Measurements from ENCODE around the gene PACRG.

PACRG gene

DNA sequence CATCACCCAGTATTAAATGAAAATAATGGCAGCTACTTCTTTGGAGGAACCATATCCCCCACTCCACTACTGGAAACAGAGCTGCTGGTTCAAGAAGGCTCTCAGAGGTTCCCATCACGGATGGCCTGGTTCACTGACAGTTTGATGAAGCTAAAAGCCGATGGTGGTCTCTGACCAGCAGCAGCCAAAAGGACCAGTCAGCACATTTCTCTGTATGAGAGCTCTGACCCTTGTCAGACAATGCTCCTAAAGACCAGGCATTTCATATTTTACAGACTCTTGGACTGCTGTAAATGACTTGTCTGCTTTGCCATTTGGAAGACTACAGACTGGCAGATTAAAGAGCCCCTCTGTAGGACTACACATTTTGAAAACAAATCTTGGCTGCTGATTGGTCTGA, 16.8 kb upstream of the PACRG start:
- DNase-seq = no peak

DNA sequence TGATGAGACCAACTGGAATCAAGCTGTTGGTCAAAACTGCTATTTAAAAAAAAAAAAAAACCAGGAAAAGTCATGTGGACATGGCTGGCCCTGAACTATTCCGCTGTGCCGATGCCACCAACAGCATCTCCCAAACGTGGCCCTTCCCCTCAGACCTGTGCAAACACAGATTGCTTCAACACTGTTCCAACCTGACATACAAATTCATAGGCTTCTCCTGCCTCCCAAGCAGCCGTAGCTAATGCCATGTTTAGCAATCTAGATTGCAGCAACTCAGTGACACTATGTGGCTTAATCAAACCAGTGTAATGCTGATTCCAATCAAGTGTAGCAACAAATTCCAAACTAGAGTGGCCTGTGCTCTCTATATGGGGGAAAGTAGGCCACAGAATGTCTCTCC, 16.4 kb upstream of the PACRG start:
- DNase-seq = no peak

DNA sequence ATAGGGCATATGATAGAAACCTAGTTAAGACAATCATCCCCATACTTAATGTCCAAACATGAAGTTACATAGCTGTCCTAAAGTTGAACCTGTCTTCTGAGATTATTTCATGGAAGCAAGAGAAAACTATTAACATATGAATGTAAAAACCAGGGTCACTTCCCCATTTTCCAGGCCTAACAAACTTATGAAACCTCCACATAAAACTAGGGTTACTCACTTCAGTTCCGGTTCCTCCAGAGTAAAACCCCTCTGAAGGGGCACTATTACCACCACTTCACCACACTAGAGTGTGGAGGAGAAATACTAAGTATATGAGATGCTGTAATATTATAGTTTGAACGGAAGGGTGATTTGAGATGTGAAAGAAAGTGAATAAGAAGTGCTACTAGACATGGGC, 15.1 kb upstream of the PACRG start:
- DNase-seq = peak; percentile 19 to 67 (median 50)

DNA sequence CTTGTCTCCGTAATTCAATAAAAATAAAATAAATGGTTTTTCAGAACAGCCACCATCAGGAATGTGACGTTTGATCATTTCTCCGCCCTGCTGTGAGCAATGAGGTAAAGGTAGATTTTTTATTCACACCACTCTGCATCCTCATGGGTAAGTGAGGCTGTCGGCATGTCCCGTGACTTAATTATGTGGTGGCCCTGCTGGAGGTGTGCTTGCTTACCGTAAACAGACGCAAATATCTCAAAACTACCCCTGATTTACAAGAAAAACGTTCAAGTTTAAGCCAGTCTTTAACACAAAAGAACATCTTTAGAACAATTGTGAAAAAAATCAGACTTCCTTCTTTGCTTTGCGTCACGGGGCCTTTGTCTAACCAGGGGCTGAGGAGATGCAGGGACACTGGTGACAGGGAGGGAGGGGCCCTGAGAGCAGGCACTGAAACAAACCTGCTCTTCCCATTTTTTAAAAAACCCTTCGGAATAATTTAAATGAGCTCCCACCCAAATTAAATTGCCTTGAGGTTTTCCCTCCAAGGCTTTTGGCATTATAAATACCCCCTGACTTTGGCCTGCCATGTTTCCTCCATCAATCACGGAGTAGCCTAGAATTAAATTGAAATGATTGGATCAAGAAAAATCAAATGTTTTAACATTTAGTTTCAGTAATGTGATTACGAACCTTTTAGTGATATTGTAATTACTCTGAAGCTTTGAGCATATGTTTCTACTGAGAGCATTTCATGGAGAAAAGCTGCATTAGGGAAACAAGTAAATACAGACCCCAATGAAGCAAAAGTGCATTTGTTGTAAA, 13.6 kb upstream of the PACRG start:
- DNase-seq = peak in 2 of 4 experiments; percentile 9 to 12

DNA sequence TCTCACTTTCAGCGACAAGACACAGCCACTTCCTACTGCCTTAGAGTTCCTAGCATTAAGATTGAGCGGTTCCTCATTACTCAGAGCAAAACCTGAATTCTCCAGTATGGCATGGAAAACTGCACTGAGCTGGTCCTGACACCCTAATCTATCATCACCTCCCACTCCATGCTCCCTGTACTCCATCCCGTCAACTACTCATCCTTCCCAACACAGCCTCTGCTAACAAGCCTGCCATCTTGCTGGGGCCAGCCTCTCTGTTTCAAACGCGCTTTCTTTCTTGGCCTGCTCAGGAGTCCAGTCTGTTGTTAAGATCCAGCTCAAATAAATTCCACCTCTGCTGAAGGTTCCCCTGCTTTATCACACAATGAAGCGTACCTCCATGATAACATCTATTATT, 12.2 kb upstream of the PACRG start:
- DNase-seq = no peak

DNA sequence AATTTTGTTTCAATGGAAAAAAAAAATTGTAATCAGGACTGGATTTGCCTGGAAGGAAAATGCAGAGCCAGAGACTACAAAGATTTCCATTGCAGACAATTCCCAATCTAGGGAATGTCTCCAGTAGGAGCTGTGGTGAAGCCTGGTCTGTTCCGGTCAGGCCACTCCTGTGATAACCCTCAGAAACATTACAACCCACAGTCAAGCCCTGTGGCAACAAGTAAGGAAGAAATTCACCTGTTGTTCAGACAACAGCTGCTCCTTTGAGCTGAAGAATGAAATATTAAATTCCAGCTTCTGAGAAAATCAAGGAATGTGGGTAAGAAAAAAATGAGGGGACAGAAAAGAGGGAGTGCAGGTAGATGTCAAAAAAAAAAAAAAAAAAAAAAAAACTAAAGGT, 8.2 kb upstream of the PACRG start:
- no peak for DNase-seq

DNA sequence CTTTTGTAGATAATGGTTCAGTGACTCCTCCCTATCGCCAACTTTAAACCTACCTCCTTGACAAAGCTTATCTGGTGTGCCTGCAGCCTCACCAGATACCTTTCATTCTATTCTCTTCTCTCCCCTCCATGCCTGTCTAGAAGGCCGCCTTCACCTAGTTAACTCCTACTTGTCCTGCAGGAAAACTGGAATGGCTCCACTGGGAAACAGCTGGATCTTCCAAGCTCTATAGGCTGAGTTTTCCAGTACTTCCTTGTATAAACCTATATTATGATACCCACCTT, 6.4 kb upstream of the PACRG start:
- DNase-seq = no peak

DNA sequence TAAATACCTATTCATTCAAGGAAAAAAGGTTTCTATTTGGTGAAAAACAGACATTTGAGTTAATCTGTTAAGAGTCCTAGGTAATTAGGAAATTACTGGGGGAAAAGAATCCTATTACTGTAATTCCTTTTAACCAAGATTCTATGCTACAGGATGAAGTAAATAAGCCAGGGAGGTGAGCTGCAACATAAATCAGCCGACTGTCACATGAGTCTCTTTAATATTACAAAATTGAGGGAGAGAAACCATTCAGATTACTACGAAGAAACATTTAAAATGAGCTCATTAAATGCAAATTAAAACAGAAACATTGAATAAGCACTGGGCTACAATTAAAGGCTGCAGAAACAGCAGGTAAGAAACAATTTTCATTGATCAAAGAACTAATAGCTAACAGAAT, 5.5 kb upstream of the PACRG start:
- no peak for DNase-seq

DNA sequence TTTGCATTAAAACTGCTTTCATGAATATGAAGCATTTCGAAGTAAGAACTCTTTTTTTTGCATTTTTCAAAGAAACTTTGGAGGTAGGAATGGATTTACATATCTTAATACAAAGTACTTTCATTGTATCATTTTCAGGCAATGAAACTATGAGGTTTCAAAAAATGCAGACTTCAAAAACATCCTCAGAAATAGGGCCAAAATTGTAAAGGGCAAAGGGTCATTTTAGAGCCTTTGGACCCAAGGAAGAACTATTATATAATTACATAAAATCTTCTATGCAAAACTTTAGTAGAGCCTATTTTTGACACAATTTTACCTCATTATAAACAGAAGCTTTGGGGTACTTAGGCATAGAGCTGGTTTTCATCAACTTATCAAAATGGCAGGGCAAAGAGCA, 5.1 kb upstream of the PACRG start:
- DNase-seq = no peak

DNA sequence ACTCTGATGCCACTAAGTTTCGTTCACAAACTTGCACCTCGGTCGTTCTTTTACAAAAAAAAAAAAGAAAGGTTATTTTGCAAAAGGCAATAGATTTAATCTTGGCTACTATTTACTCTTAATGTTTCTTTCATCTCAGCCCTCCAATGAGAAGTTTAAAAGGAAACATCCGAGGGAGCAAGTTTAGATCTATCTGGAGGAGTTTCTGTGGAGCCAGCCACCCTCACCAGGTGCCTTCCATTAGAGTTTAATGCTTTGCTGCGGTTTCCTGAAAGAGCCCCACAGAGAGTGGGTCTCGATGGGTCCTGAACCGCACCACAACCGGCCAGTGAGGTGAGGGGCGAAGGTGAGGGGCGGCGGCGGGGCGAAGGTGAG, 840 bp upstream of the PACRG start:
- DNase-seq = peak in 2 of 4 experiments; percentile 2 to 17

DNA sequence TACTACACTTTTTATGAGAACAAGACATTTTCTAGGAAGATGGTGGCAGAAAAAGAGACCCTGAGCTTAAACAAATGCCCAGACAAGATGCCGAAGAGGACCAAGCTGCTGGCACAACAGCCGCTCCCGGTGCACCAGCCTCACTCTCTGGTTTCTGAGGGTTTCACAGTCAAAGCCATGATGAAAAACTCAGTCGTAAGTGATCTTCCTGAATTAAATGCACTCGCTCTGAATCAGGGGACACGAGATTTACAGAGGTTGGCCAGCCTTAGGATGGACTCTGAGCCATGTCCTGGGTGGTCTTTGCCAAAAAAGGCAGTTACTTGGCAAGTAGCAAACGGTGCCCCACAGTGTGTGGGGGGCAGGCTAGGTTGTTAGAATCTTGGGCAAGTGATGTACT, 423 bp downstream of the PACRG start:
- no peak for DNase-seq

DNA sequence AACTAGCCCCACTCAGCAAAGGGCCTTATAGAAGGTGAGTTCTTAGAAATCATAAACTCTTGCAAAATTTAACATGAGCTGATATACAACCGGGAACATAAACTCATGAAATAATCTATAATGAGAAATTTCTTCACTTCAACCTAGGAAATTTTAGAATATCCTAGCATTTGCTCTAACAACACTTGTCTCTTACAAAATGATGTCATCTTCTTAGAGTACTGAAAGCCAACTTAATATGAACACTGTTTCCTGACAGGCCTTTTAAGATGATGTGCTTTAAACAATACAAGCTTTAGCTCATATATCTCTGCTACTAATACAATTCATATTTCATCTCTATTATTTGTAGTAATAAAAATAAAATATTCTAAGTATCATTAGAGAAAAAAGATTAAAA, 932 bp downstream of the PACRG start:
- no peak for DNase-seq

DNA sequence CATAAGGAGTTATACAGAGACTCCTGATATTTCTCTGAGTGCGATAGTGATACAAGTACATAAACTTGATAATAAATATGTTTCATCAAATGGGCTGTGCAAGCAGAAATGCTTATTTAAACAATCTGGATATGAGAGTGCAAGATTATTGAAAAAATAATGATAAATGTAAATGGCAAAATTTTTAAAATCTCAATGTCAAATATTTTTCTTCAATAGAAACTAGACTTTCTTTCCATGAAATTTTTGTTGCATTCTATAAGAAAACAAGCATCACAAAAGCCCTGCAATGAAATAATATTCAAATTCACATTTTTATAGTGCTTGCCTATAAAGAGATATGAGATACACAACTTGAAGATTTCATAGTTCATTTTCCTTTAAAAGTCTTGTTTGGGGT, 2.7 kb downstream of the PACRG start:
- no peak for DNase-seq

DNA sequence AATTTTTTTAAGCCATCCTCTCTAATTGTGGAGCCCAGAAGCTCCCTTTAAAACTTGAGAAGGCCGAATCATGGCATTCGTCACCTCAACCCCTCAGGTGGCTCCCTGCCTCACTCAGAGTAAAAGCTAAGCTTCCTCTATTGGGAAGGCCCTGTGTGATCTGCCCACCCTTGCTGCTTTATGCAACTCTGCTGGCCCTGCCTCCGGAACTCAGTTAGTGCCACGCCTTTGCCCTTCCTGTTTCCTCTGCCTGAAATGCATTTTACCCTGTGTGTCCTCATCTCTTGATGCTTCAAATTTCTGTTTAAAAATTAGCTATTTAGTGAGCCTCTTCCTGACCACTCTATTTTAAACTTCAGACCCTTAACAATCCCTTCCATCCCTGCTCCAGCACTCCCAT, 5.7 kb downstream of the PACRG start:
- peak; percentile 4 to 38 (median 30) for DNase-seq

DNA sequence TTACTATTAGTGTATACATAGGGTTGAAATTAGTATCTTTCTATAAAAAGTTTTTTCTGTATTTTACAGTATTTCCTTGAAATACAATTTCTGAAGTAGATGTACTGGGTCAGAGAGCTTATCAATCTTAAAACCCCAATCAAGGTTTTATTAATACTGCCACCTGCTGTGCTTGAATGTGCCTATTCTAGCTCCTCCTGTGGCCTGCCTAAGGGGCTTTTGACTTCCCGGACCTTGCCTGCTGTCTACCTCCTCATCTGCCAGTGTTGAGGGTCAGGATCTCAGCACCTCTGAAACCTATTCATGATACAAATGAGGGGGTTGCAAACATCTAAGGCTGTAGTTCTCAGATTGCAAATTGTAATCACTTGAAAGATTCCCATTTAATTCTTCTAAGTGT, 9.2 kb downstream of the PACRG start:
- DNase-seq = peak in 2 of 4 experiments; percentile 15 to 18

DNA sequence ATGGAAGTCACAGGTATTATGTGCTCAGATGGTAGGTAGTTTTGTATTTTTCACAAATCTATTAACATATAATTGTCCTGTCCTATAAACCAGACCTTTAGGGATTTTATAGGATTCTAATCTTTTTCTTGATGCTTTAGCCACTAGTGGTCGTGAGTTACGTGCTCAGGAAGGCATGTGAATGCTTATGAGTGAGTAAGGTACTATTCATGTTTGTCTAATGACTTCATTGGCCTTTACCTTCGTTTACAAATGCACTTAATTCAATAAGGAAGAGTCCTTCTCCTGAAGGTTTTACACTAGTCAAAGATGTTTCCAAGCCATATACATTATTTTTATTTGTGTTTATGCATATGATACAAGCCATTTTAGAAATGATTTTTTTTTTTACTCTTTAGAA, 23.0 kb downstream of the PACRG start:
- no peak for DNase-seq

DNA sequence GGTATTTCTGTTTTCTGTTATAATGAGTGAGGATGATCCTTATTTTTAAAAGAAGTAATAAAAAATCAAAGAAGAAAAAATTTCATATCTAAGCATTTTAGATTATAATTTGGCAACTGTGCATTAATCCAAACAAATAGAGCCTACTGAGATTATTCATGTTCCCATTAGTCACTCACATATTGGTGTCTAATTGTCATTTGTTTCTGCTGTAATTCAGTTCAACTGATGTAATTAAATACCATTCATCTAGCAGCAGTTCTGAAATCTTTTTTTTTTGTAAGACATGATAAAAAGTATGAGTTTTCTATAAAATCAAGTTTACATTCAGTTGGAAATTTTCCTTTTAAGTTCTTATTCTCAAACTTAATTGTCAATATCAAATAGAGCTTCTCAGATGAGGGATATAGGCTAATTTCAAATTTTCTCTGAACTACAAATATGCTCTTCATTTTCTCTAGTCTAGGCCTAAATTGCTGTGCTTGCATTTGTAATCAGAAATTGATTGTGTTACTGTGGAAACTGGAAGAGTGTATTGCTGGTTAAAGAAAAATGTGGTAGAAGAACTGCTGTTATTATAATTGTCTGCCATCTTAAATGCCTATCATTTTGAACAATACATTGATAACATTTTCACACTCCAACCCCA, 23.6 kb downstream of the PACRG start:
- no peak for DNase-seq

DNA sequence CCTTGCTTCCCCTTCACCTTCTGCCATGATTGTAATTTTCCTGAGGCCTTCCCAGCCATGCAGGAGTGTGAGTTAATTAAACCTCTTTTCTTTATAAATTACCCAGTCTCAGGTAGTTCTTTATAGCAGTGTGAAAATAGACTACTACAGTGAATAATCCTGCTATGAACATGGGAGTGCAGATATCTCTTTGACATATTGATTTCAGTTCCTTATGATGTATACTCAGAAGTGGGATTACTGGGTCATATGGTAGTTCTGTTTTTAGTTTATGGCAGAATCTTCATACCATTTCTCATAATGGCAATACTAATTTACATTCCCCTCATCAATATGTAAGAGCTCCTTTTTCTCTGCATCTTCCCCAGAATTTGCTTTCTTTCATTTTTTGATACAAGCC, 26.0 kb downstream of the PACRG start:
- no peak for DNase-seq

DNA sequence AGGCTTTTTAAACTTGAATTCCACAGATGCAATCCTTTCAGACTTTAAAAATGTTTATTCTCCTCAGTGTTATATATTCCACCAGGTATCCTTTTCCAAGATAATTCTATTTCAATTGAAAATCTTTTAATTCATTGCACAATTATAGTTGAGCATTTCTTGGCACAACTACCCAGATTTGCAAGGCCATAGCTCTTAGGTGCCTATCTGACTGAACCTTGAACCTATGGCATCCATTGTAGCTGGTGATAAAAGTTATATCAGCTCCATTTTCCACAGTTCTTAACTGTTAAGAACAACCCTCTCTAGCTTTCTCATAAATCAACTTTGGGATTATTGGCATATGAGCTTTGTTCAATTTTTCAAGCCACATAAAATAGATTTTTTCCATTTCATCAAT, 42.4 kb downstream of the PACRG start:
- DNase-seq = no peak

DNA sequence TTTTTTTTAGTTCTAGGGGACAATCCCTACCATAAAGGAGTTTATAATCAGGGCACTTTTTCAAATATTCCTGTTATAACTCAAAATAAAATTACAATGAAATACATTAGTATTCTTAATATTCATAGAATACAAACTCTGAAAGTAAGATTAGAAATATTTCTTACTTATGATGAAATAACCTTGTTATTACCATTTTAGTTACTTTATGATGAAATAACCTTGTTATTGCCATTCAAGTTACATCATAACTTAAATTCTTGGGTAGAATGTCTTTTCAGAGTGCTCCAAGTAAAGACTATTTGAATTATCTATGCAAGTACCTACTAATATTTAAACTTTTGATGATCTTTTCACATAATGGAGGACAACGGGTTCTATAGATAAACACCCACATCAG, 43.2 kb downstream of the PACRG start:
- no peak for DNase-seq

DNA sequence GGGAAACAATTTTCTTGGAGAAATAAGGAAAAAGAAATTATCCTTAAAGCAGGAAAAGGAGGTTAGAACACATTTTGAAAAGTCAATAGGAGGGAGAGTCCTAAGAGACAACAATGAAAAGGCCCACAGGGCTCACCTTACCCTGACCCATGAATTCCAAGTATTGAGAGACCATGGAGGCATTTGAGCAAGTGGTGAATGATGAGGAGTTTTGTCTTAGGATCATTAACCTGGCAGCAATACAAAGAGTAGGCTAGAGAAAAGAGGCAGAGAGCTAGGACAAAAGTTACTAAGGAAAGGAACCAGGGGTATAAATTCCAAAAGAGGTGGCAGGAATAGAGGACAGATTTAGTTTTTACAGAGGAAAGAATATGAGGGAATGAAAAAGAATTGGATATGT, 44.7 kb downstream of the PACRG start:
- no peak for DNase-seq

DNA sequence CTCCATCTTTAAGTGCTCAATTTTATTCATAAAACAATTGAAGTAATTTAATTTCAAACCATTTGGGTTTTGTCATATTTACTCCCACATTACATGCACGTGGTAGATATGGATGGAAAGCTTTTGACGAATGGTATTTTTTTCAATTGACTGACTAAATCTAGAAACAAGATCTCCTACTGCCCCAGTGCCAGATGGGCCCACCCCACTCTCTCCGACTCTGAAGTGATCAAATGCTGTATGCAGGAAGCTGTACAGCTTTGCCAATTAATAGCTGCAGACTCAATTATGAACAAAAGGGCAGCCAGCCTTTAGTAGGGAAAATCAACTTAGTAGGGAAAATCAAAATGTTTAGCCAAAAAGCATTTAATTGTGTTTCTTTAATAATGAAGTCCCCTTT, 46.2 kb downstream of the PACRG start:
- DNase-seq = no peak

DNA sequence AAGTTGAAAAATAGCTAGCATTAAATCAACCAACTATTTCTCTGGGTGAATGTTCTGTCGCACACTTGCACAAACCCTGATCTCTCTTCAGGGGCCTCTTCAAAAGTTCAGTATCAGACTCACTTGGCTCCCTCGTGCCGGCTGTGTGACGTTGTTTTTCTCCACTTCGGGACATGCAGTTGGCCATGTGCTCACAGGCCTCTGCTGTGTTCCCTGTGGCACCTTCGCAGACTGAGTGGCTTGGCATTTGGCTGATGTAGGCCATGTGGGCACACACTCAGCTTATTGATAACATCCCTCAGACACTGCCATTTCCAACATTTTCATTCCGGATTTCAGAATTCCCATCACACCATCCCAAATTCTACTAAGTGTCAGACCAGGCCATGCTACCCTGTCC, 49.3 kb downstream of the PACRG start:
- no peak for DNase-seq

DNA sequence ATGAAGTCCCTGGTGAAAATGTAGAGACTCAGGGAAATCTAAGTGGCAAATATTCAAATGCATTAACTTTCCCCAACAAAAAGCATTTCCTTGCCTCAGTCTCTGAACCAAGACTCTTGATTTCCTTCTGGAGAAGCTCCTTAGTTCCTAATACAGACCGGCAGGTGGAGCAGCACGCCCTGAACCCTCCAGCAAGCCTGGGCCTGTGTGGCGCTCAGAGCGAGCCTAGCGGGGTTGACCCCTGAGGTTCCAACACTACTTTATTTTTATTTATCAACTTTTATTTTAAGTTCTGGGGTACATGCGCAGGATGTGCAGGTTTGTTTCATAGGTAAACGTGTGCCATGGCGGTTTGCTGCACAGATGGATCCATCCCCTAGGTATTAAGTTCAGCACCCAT, 50.8 kb downstream of the PACRG start:
- no peak for DNase-seq

DNA sequence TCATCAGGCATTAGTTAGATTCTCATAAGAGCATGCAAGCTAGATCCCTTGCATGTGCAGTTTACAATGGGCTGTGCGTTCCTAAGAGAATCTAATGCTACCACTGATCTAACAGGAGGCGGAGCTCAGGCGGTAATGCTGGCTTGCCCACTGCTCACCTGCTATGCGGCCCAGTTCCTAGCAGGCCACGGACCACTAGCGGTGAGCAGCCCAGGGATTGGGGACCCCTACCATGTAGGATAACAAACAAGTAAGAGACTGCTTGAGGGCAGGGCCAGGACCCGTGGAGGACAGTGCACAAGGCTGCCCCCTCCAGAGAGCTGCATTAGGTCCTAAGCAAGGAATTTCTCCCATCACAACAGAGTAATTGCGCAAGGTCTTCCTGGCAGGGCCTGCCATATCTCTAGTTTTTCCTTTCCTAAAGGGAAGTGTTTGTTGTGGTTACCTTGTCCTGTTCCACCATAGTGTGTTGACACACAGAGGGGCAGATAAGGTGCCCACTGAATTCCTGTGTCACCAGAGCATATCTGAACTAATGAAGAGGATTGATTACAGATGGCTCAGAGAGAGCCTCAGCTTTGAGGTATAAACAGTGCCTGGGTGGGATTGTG, 58.0 kb downstream of the PACRG start:
- DNase-seq = no peak
